Measurements from ENCODE around the gene TMEM175. TPM values are rescaled to one million over a fixed set of nuclear protein-coding genes. Genes with fewer than 3 reads are reported as not detected.

The TMEM175 gene
- polyA plus RNA-seq, 1 donor (not counting 4 experiments of a cell fraction or from before 2014, with no cell fraction given), result 23.2 TPM

GRCh38 chr4:912548-913279, 19.5 kb upstream of the TMEM175 start:
- peaks cover 3% of the 10 kb centered on the region for H4K20me1 ChIP-seq (ENCODE audit: control insufficient read depth, extremely low read depth, insufficient read depth, low read length)
- H3K9me3 ChIP-seq (ENCODE audit: control insufficient read depth, low read depth, low read length), result no peaks in the 10 kb centered on the region
- H3K36me3 ChIP-seq (ENCODE audit: control insufficient read depth in 2 of 2, extremely low read depth in 1 of 2, insufficient read depth in 2 of 2, low read length in 2 of 2), result peaks cover 0 to 17% of the 10 kb centered on the region in 2 experiments
- H3K4me2 ChIP-seq (ENCODE audit: control insufficient read depth, extremely low read depth, insufficient read depth, low read depth, low read length), result no peak overlapping the region
- H3K27ac ChIP-seq (ENCODE audit: control insufficient read depth, insufficient read depth, low read length), result no peak overlapping the region
- FAIRE-seq, result no peak
- no peaks in the 10 kb centered on the region for H3K4me1 ChIP-seq (ENCODE audit: control insufficient read depth, extremely low read depth, insufficient read depth, low read length)
- DNase-seq (ENCODE audit: low read depth, low spot score), result no peak
- no peaks in the 10 kb centered on the region for H3K27me3 ChIP-seq (ENCODE audit: control insufficient read depth, extremely low read depth, insufficient read depth, low read length)
- no peak overlapping the region for H2AFZ ChIP-seq (ENCODE audit: control insufficient read depth, low read length)
- H3K9ac ChIP-seq (ENCODE audit: control insufficient read depth, extremely low read depth, insufficient read depth, low read length), result no peak overlapping the region
- H3K4me3 ChIP-seq (ENCODE audit: control insufficient read depth in 2 of 3, extremely low read depth in 1 of 3, insufficient read depth in 2 of 3, low read depth in 1 of 3, low read length in 3 of 3), result no peak overlapping the region
- peaks cover 57% of the 10 kb centered on the region for H3K79me2 ChIP-seq (ENCODE audit: control insufficient read depth, insufficient read depth, low read length)
- dilution Hi-C loops (cut with MboI; ENCODE audit: extremely low pct_ligation_motif_present, low sequenced_read_pairs), result no loop called here
- TF ChIP-seq EZH2 (IDR thresholded peaks at IDR 0.05; ENCODE audit: low read length), result no peak
- TF ChIP-seq CTCF (optimal IDR thresholded peaks at IDR 0.05 in 1 of 3, IDR thresholded peaks at IDR 0.05 in 1 of 3, conservative IDR thresholded peaks at IDR 0.05 in 1 of 3; ENCODE audit: extremely low read depth in 1 of 3, insufficient read depth in 2 of 3, low read length in 3 of 3), result no peak
- H3K9me1 ChIP-seq (ENCODE audit: control insufficient read depth, extremely low read depth, insufficient read depth, low read length), result no peaks in the 10 kb centered on the region

GRCh38 chr4:913280-913618, 19.0 kb upstream of the TMEM175 start:
- no peak for DNase-seq (ENCODE audit: low read depth, low spot score)
- no peak overlapping the region for H3K4me3 ChIP-seq (ENCODE audit: control insufficient read depth in 2 of 3, extremely low read depth in 1 of 3, insufficient read depth in 2 of 3, low read depth in 1 of 3, low read length in 3 of 3)
- peaks cover 6% of the 10 kb centered on the region for H4K20me1 ChIP-seq (ENCODE audit: control insufficient read depth, extremely low read depth, insufficient read depth, low read length)
- TF ChIP-seq CTCF (optimal IDR thresholded peaks at IDR 0.05 in 1 of 3, IDR thresholded peaks at IDR 0.05 in 1 of 3, conservative IDR thresholded peaks at IDR 0.05 in 1 of 3; ENCODE audit: extremely low read depth in 1 of 3, insufficient read depth in 2 of 3, low read length in 3 of 3) (no peak), EZH2 (IDR thresholded peaks at IDR 0.05; ENCODE audit: low read length) (no peak)
- no peak overlapping the region for H3K27ac ChIP-seq (ENCODE audit: control insufficient read depth, insufficient read depth, low read length)
- H3K9me1 ChIP-seq (ENCODE audit: control insufficient read depth, extremely low read depth, insufficient read depth, low read length), result no peaks in the 10 kb centered on the region
- FAIRE-seq, result no peak
- H3K4me1 ChIP-seq (ENCODE audit: control insufficient read depth, extremely low read depth, insufficient read depth, low read length), result no peaks in the 10 kb centered on the region
- no peaks in the 10 kb centered on the region for H3K9me3 ChIP-seq (ENCODE audit: control insufficient read depth, low read depth, low read length)
- no peak overlapping the region for H2AFZ ChIP-seq (ENCODE audit: control insufficient read depth, low read length)
- dilution Hi-C loops (cut with MboI; ENCODE audit: extremely low pct_ligation_motif_present, low sequenced_read_pairs), result no loop called here
- no peak overlapping the region for H3K4me2 ChIP-seq (ENCODE audit: control insufficient read depth, extremely low read depth, insufficient read depth, low read depth, low read length)
- H3K79me2 ChIP-seq (ENCODE audit: control insufficient read depth, insufficient read depth, low read length), result peaks cover 59% of the 10 kb centered on the region
- H3K27me3 ChIP-seq (ENCODE audit: control insufficient read depth, extremely low read depth, insufficient read depth, low read length), result no peaks in the 10 kb centered on the region
- H3K9ac ChIP-seq (ENCODE audit: control insufficient read depth, extremely low read depth, insufficient read depth, low read length), result no peak overlapping the region
- H3K36me3 ChIP-seq (ENCODE audit: control insufficient read depth in 2 of 2, extremely low read depth in 1 of 2, insufficient read depth in 2 of 2, low read length in 2 of 2), result peaks cover 0 to 17% of the 10 kb centered on the region in 2 experiments
